Tibial nerve (tissue), 4 donors: ENCODE results near the gene ARTN. TPM values are rescaled to one million over a fixed set of nuclear protein-coding genes. Genes with fewer than 3 reads are reported as not detected.

Experiments used
- DNase-seq, 2 donors: peaks; one replicate each; pipeline ENCODE4 v3.0.0-alpha.2; 2019; ENCODE audit warnings: low spot score in 2 of 2
- H3K27ac ChIP-seq, 4 donors: fragments of 200-600 bp; sonication (generic) in 3 of 4; one replicate each; pipeline ENCODE4 v1.5.1; 2017 to 2019; ENCODE audit warnings: mild to moderate bottlenecking in 1 of 4
- H3K27me3 ChIP-seq, 2 donors: fragments of 200-600 bp; sonication (generic) in 1 of 2; one replicate each; pipeline versions ENCODE4 v1.5.1 to v1.6.0; 2017 to 2019
- H3K36me3 ChIP-seq, 3 donors: fragments of 200-600 bp; sonication (generic); one replicate each; pipeline ENCODE4 v1.5.1; 2018 to 2019
- H3K4me1 ChIP-seq, 4 donors: fragments of 200-600 bp; sonication (generic) in 3 of 4; one replicate each; pipeline ENCODE4 v1.5.1; 2017 to 2019
- H3K4me3 ChIP-seq, 4 donors: fragments of 200-600 bp; sonication (generic) in 3 of 4; one replicate each; pipeline ENCODE4 v1.5.1; 2017 to 2019; ENCODE audit warnings: mild to moderate bottlenecking in 1 of 4, moderate library complexity in 1 of 4
- H3K9me3 ChIP-seq, 4 donors: fragments of 200-600 bp; sonication (generic) in 3 of 4; one replicate each; pipeline ENCODE4 v1.5.1; 2017 to 2019
- CTCF ChIP-seq, 5 experiments: fragments of 200-600 bp in 3 of 5; fragments of 450-650 bp in 2 of 5; sonication (generic) in 3 of 5; IDR thresholded peaks; one replicate each; pipeline ENCODE4 v1.5.1; 2016 to 2019; ENCODE audit warnings: antibody characterized with exemption in 5 of 5, mild to moderate bottlenecking in 3 of 5, moderate library complexity in 2 of 5
- EP300 ChIP-seq, 2 donors: sonication (generic); formaldehyde crosslinking; IDR thresholded peaks; one replicate each; pipeline ENCODE4 v1.6.1; 2017; ENCODE audit warnings: antibody characterized with exemption in 2 of 2, mild to moderate bottlenecking in 1 of 2
- POLR2A ChIP-seq, 2 donors: fragments of 450-650 bp; IDR thresholded peaks; one replicate each; pipeline ENCODE4 v1.6.1; 2017; ENCODE audit warnings: antibody characterized with exemption in 2 of 2, mild to moderate bottlenecking in 2 of 2, moderate library complexity in 2 of 2
- WGBS, 2 donors: methylation state at CpG; one replicate each; pipeline ENCODE4 v1.1.5; 2018; 5-methylcytosine and 5-hydroxymethylcytosine counted together
- total RNA-seq, 4 donors: library from RNA; depleted of rRNA; stranded (reverse); fragments of >200 nt; gene quantifications; one replicate each; pipeline ENCODE4 v1.1.0, GENCODE V29; 2016

Gene ARTN
- total RNA-seq, 4 donors from 2014 or later, result 0.66 to 1.4 TPM; not detected in 2

GRCh38 chr1:43957407-43958040 is 23.9 kb downstream of the ARTN start:
- H3K9me3 ChIP-seq, result no peaks in the 10 kb centered on the region
- TF ChIP-seq EP300 (IDR thresholded peaks at IDR 0.05), result no peak
- TF ChIP-seq CTCF (IDR thresholded peaks at IDR 0.05), result no peak
- TF ChIP-seq POLR2A (IDR thresholded peaks at IDR 0.05), result no peak
- no peak overlapping the region for H3K4me3 ChIP-seq
- WGBS, 2 donors, result 87 to 89% methylated on average over 6 to 7 of the region's 7 CpGs
- H3K4me1 ChIP-seq, result peaks cover 0 to 19% (median 0%) of the 10 kb centered on the region in 4 donors
- peaks cover 0 to 67% (median 9%) of the 10 kb centered on the region in 3 donors for H3K36me3 ChIP-seq
- no peaks in the 10 kb centered on the region for H3K27me3 ChIP-seq
- no peak overlapping the region for H3K27ac ChIP-seq
- DNase-seq, result no peak

DNA sequence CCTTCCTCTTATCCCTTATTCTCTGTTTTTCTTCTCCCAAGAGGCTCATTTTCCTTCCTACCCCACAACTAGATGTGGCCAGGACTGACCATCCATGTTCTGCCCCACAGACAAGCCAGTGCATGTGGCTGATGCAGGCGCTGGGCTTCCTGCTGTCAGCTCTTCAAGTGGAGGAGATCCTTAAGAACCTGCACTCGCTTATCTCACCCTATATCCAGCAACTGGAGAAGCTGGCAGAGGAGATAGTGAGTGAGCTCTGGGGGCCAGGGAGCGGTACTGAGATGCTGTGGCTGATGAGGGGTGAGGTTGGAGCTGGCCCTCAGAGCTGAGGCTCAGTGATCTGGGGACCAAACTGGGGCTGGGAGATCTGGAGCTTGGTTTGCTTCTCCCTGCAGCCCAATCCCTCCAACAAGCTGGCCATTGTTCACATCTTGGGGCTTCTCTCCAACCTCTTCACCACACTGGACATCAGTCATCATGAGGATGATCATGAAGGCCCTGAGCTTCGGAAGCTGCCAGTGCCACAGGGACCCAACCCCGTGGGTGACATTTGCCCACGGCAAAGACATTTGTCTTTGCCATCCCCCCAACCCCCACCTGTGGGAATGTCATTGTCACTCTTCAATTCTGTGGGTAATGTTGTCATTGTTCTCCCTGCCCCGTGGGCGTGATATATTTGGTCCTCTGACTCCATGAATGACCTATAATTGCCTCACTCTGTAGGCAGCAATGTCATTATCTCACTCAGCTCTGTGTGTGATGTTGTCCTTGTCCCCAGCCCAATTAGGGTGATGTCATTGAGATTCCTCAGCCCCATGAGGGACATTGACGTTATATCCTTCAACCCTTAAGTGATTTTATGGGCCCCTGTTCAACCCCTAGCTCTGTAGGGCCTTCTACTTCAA is 25.0 kb downstream of the ARTN start:
- DNase-seq, result no peak
- Histone ChIP-seq H3K4me3 (no peak overlapping the region), H3K27ac (no peak overlapping the region), H3K4me1 (peaks cover 0 to 13% (median 0%) of the 10 kb centered on the region in 4 donors), H3K27me3 (no peaks in the 10 kb centered on the region), H3K9me3 (no peaks in the 10 kb centered on the region), H3K36me3 (peaks cover 0 to 78% (median 9%) of the 10 kb centered on the region in 3 donors)
- TF ChIP-seq CTCF (IDR thresholded peaks at IDR 0.05) (no peak), POLR2A (IDR thresholded peaks at IDR 0.05) (no peak), EP300 (IDR thresholded peaks at IDR 0.05) (no peak)
- WGBS, 2 donors, result 64 to 69% methylated on average over 9 of the region's 9 CpGs

GRCh38 chr1:43960798-43961197 is 27.2 kb downstream of the ARTN start:
- no peak for DNase-seq
- 89 to 90% methylated on average over 7 to 8 of the region's 8 CpGs for WGBS, 2 donors
- TF ChIP-seq CTCF (IDR thresholded peaks at IDR 0.05) (no peak), POLR2A (IDR thresholded peaks at IDR 0.05) (no peak), EP300 (IDR thresholded peaks at IDR 0.05) (no peak)
- Histone ChIP-seq H3K27me3 (no peaks in the 10 kb centered on the region), H3K4me1 (peaks cover 0 to 7% (median 0%) of the 10 kb centered on the region in 4 donors), H3K36me3 (peaks cover 0 to 93% (median 9%) of the 10 kb centered on the region in 3 donors), H3K4me3 (no peak overlapping the region), H3K27ac (no peak overlapping the region), H3K9me3 (no peaks in the 10 kb centered on the region)

DNA sequence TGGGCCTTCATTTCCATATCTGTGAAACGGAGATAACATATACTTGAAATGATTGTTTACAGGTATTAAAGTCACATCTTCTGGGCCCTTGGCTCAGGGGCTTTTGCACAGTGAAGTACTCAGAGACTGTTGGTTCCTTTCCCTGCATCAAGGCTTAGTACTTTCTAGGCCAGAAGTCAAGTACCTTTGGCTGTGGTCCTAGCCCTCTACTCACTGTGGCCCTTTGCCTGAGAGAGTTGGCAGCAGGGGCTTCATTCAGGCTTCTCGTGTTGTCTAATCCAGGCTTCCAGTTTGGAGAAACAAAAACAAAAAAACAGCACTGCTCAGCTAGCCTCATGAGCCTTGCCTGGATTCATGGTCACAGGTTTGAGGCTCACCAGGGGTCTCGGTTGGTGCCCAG is 28.1 kb downstream of the ARTN start:
- Histone ChIP-seq H3K27me3 (no peaks in the 10 kb centered on the region), H3K4me1 (peaks cover 0 to 7% (median 0%) of the 10 kb centered on the region in 4 donors), H3K36me3 (peaks cover 0 to 94% (median 9%) of the 10 kb centered on the region in 3 donors), H3K4me3 (no peak overlapping the region), H3K9me3 (no peaks in the 10 kb centered on the region), H3K27ac (peak overlapping the region in 1 of 4 donors; percentile 12)
- no peak for TF ChIP-seq EP300 (IDR thresholded peaks at IDR 0.05)
- no peak for TF ChIP-seq CTCF (IDR thresholded peaks at IDR 0.05)
- TF ChIP-seq POLR2A (IDR thresholded peaks at IDR 0.05), result no peak
- no peak for DNase-seq
- WGBS, 2 donors, result 70 to 82% methylated on average over 3 of the region's 3 CpGs

- DNase-seq, result no peak
- TF ChIP-seq POLR2A (IDR thresholded peaks at IDR 0.05) (no peak), EP300 (IDR thresholded peaks at IDR 0.05) (no peak)
- Histone ChIP-seq H3K27me3 (no peaks in the 10 kb centered on the region), H3K36me3 (peaks cover 0 to 94% (median 8%) of the 10 kb centered on the region in 3 donors), H3K9me3 (no peaks in the 10 kb centered on the region), H3K27ac (peak overlapping the region in 1 of 4 donors; percentile 12), H3K4me3 (no peak overlapping the region), H3K4me1 (peaks cover 0 to 7% (median 0%) of the 10 kb centered on the region in 4 donors)
- 46 to 52% methylated on average over 2 of the region's 2 CpGs for WGBS, 2 donors
Measured at GRCh38 chr1:43962324-43962723, 28.7 kb downstream of the ARTN start.
